HG03558 (cell line): ENCODE data around the gene VWA5B2.
"Not testable (repeated sequence)": the region's sequence is repeated elsewhere in the genome, so short reads cannot be mapped to it uniquely, and the experiment has no call there.

ENCODE experiments used
- ATAC-seq: cut with Tn5 transposase; IDR thresholded peaks from one replicate; pipeline ENCODE4 v1.9.1; 2021; ENCODE audit warnings: moderate number of reproducible peaks; ENCODE audit not compliant: unreplicated experiment; ENCODE audit errors: extremely low read depth

The VWA5B2 gene

DNA sequence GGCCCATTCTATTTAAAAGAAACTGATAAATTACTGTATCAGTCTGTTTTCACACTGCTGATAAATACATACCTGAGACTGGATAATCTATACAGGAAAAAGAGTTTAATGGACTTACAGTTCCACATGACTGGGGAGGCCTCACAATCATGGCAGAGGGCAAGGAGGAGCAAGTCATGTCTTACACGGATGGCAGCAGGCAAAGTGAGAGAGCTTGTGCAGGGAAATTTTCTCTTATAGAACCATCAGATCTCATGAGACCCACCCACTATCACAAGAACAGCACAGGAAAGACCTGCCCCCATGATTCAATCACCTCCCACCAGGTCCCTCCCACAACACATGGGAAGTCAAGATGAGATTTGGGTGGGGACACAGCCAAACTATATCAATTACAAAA, 37.9 kb downstream of the VWA5B2 start:
- ATAC-seq, result not testable (repeated sequence)

DNA sequence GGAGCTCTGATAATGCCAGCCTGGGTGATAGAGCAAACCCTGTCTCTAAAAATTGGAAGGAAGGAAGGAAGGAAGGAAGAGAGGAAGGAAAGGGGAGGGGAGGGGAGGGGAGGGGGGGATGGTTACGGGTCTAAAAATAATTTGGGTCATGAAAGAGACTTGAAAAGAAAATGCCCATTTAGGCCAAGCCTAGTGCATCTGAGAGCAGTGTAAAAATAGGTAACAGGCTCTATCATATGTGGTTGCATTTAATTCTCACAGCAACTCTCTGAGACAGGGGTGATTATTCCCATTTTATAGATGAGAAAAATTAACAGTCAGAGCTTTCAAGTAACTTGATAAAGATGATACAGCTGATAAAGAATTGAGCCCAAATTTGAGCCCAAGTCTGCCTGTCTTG, 42.9 kb downstream of the VWA5B2 start:
- ATAC-seq, result no peak

DNA sequence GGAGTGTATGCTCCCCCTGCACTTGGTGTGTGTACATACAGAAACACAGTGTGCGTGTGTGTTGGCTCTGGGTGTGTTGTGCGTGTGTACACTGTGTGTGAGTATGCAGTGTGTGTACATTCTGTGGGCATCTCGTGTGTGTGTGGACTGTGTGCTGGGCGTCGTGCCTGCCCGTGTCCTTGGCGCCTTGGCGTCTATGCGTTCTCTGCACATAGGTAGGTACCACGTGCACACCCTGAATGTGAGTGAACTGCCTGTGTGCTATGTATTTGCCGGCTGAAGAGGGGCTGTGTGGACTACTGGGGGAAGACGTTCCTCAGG, 46.0 kb downstream of the VWA5B2 start:
- ATAC-seq, result no peak

DNA sequence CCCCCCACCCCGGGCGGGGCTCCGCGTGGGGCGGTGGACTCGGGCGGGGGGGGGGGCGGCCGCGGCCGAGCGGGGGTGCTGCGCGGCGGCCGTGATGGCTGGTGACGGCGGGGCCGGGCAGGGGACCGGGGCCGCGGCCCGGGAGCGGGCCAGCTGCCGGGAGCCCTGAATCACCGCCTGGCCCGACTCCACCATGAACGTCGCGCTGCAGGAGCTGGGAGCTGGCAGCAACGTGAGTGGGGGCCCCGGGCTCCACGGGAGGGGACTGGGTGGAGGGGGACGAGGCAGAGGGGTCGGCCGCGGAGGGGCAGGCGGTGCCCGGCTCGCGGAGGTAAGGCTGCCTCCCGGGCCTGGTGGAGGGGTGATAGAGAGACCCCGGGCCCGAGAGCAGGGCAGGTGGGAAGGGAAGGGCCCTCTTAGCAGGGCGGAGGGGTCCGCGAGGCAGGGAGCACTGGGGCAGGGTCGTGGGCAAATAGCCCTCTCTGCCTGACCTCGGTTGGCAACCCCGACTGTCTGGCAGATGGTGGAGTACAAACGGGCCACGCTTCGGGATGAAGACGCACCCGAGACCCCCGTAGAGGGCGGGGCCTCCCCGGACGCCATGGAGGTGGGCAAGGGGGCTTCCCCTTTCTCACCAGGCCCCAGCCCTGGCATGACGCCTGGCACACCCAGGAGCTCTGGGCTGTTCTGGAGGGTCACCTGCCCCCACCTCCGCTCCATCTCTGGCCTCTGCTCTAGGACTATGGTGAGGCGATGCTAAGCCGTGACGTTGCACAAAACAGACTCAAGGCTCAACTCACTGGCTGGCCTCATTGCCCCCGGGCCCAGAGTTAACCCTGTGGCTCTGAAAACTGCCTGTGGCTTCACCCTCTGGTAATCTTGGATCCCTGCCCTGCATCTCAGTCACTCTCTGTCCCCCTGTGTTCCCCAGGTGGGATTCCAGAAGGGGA, 46.9 kb downstream of the VWA5B2 start, which contains the start of gene ECE2:
Gene ECE2, plus strand, starts transcription at position 62 of the 950 bp plus-strand sequence. Its CDS starts 132 bp downstream, at position 194.
- ATAC-seq, result no peak

DNA sequence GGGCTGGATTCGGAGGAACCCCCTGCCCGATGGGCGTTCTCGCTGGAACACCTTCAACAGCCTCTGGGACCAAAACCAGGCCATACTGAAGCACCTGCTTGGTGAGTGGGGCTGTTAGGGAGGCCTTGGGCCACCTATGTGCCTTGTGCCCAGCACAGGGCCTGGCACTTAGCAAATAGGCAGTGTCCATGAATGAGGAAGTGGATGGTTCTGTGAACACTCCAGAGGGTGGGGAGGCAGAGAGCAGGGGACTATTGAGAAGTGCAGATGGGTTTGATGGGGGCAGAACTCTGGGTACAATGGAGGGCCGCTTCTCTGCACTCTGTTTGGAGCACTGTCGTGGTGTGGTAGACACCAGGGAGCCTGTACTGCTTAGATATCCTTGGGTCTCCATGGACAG, 48.0 kb downstream of the VWA5B2 start:
- no peak for ATAC-seq

DNA sequence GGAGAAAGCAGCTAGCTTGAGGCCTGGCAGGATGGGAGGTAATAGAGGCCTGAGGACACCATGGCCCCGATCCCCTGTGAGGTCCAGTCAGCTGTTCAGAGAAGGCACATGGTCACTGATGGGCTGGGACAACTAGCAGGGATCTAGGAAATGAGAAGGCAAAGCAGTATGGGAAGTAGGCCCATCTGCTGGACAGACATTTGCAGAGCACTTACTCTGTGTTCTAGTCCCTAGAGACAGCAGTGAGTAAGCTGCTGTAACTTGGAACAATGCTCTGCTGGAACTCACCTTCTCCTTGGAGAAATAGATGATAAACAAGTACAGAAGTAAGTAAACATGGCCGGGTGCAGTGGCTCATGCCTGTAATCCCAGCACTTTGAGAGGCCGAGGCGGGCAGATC, 53.6 kb downstream of the VWA5B2 start:
- ATAC-seq, result no peak

DNA sequence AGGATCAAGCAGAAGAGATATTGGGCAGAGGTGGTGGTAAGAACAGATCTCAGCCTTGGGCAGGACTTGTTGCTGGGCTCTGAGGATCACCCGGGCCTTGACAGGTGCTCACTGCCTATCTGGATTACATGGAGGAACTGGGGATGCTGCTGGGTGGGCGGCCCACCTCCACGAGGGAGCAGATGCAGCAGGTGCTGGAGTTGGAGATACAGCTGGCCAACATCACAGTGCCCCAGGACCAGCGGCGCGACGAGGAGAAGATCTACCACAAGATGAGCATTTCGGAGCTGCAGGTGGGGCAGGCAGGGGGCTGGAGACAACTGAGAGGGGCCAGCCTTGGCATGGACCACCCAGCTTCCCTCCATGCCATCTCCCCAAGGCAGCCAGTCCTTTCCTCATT, 54.3 kb downstream of the VWA5B2 start:
- ATAC-seq, result no peak

DNA sequence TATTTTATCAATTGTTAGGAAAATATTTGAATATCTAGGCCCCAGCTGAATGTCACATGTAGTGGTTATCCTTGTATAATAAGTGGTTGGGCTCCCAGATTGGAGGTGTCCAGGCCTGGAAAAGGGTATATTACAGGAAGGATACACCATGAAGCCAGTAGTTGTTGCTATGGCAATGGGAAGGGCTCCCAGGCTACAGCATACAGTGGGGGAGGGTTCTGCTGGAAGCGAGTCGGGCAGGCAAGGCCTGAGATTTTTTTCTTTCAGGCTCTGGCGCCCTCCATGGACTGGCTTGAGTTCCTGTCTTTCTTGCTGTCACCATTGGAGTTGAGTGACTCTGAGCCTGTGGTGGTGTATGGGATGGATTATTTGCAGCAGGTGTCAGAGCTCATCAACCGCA, 55.3 kb downstream of the VWA5B2 start:
- ATAC-seq, result no peak

DNA sequence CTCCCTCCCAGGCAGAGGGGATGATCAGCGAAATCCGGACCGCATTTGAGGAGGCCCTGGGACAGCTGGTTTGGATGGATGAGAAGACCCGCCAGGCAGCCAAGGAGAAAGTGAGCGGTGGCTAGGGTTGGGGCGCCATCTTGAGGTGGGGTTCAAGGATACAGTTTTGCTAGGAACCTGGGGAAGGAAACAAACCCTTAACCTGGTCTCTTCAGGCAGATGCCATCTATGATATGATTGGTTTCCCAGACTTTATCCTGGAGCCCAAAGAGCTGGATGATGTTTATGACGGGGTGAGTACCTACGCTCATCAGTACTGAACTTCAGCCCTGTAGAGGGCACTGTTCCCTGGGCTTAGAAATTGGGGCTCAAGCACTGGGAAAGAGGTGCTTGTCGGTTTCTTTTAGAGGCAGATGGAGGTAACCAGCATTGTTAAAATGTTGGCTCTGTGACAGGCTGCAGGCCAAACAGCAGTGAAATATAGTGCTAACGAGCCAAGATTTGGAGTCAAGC, 60.1 kb downstream of the VWA5B2 start:
- no peak for ATAC-seq

DNA sequence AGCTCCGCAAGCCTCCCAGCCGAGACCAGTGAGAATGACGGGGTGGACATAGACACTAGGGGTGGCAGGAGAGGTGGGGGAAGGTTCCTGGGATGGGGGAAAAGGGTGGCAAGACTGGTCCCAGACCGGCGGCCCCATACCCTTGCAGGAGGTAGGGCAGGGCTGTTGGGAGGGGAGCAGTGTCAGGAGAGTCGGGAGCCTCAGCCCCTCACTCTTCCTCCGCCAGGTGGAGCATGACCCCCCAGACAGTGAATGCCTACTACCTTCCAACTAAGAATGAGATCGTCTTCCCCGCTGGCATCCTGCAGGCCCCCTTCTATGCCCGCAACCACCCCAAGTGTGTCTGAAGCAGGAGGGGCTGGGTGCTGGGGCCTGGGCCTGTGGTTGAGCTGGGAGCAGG, 60.9 kb downstream of the VWA5B2 start:
- no peak for ATAC-seq

DNA sequence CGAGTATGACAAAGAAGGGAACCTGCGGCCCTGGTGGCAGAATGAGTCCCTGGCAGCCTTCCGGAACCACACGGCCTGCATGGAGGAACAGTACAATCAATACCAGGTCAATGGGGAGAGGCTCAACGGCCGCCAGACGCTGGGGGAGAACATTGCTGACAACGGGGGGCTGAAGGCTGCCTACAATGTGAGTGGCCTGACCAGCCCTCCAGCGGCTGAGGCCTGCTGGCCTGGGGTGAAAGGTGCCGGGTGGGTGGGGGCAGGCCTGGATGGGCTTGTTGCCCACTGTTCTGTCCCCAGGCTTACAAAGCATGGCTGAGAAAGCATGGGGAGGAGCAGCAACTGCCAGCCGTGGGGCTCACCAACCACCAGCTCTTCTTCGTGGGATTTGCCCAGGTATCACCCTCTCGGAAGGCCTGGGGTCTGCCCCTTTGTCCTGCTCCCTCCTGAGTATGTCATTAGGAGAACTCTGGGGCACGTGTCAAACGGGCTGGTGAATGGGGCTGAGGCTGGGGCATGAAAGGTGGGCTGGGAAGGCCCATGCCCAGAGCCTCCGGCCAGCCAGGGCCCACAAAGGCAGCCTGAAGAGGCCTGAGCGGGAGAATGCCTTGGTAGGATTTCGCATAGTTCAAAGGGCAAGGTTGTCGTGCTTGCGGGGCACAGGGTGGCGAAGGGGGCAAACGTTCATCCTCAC, 61.8 kb downstream of the VWA5B2 start:
- no peak for ATAC-seq
